HepG2 (cell line): Measurements from ENCODE around the gene SLC26A3. TPM values are rescaled to one million over a fixed set of nuclear protein-coding genes. Genes with fewer than 3 reads are reported as not detected.

ENCODE experiments used
- CC2D1A ChIP-seq: sonication (generic); formaldehyde crosslinking; IDR thresholded peaks from 2 replicates; pipeline ENCODE4 v1.8.1; 2023; ENCODE audit warnings: mild to moderate bottlenecking, missing genetic modification reagents
- CHD2 ChIP-seq: IDR thresholded peaks from 2 replicates; pipeline ENCODE4 v1.6.1; 2011; ENCODE audit warnings: low read depth, low read length, improper control_type of control experiment
- CREBL2 ChIP-seq: sonication (generic); formaldehyde crosslinking; IDR thresholded peaks from 2 replicates; pipeline ENCODE4 v1.8.1; 2023; ENCODE audit warnings: missing genetic modification reagents, mild to moderate bottlenecking, borderline replicate concordance
- FIP1L1 ChIP-seq: fragments of 200-400 bp; formaldehyde crosslinking; IDR thresholded peaks from 2 replicates; pipeline ENCODE4 v1.6.1; 2018; ENCODE audit warnings: low read depth, mild to moderate bottlenecking, low read length, moderate library complexity, borderline replicate concordance; ENCODE audit not compliant: insufficient read depth
- FOXK2 ChIP-seq: fragments of 450-650 bp; IDR thresholded peaks from 2 replicates; pipeline ENCODE4 v1.6.1; 2016
- GZF1 ChIP-seq: sonication (generic); formaldehyde crosslinking; IDR thresholded peaks from 2 replicates; pipeline ENCODE4 v1.5.1; 2020; ENCODE audit warnings: mild to moderate bottlenecking, missing genetic modification reagents
- HIC2 ChIP-seq: sonication (generic); formaldehyde crosslinking; IDR thresholded peaks from 2 replicates; pipeline ENCODE4 v1.9.0; 2022; ENCODE audit warnings: low read depth, missing genetic modification reagents
- NBN ChIP-seq: fragments of 450-650 bp; conservative IDR thresholded peaks from 2 replicates; pipeline ENCODE4 v1.6.1; 2017
- NCOR1 ChIP-seq: fragments of 200-600 bp; sonication (generic); IDR thresholded peaks from 2 replicates; pipeline ENCODE4 v1.7.0; 2017; ENCODE audit warnings: antibody characterized with exemption, low read length, borderline replicate concordance
- RNF2 ChIP-seq: fragments of 450-650 bp; conservative IDR thresholded peaks from 2 replicates; pipeline ENCODE4 v1.6.1; 2016; ENCODE audit warnings: low read depth
- RNF219 ChIP-seq: sonication (generic); formaldehyde crosslinking; IDR thresholded peaks from 2 replicates; pipeline ENCODE4 v1.5.0; 2020; ENCODE audit warnings: mild to moderate bottlenecking, missing genetic modification reagents
- SKI ChIP-seq: fragments of 450-650 bp; IDR thresholded peaks from one replicate; pipeline ENCODE4 v1.6.1; 2018; ENCODE audit warnings: mild to moderate bottlenecking; ENCODE audit not compliant: partially characterized antibody
- ZBTB4 ChIP-seq: sonication (generic); formaldehyde crosslinking; IDR thresholded peaks from 2 replicates; pipeline ENCODE4 v1.4.0; 2020; ENCODE audit warnings: missing genetic modification reagents, mild to moderate bottlenecking, borderline replicate concordance
- ZNF274 ChIP-seq: sonication (generic); formaldehyde crosslinking; IDR thresholded peaks from 2 replicates; pipeline ENCODE4 v1.5.1; 2020; ENCODE audit warnings: mild to moderate bottlenecking, missing genetic modification reagents
- ZNF362 ChIP-seq: sonication (generic); formaldehyde crosslinking; IDR thresholded peaks from 2 replicates; pipeline ENCODE4 v1.4.0; 2020; ENCODE audit warnings: missing genetic modification reagents, mild to moderate bottlenecking, borderline replicate concordance
- ZNF639 ChIP-seq: conservative IDR thresholded peaks from 2 replicates; pipeline ENCODE4 v1.6.1; 2018; ENCODE audit warnings: missing genetic modification reagents
- ZNF672 ChIP-seq: sonication (generic); formaldehyde crosslinking; IDR thresholded peaks from 2 replicates; pipeline ENCODE4 v1.8.1; 2022; ENCODE audit warnings: missing genetic modification reagents
- ZNF720 ChIP-seq: sonication (generic); formaldehyde crosslinking; IDR thresholded peaks from 2 replicates; pipeline ENCODE4 v1.4.0; 2020; ENCODE audit warnings: missing genetic modification reagents
- ZNF781 ChIP-seq: sonication (generic); formaldehyde crosslinking; IDR thresholded peaks from 2 replicates; pipeline ENCODE4 v1.5.1; 2020; ENCODE audit warnings: borderline replicate concordance, mild to moderate bottlenecking, missing genetic modification reagents; ENCODE audit errors: not compliant biosample characterization
- polyA plus RNA-seq, 8 experiments: library from polyadenylated mRNA; depleted of rRNA in 3 of 8; stranded (reverse) in 7 of 8; unstranded in 1 of 8; fragments of >200 nt; fragmentation: Illumina TruSeq in 4 of 8; extraction: Trizol in 4 of 8; gene quantifications; 2 replicates each; pipeline versions ENCODE4 v1.2.1 to v1.2.3, GENCODE V29; 2011 to 2016; ENCODE audit warnings: low read depth in 4 of 8, missing spikeins in 1 of 8, mixed read lengths in 1 of 8; ENCODE audit not compliant: insufficient read depth in 1 of 8
- total RNA-seq, 5 experiments: library from RNA; depleted of rRNA; stranded (reverse); fragments of >200 nt; fragmentation: Illumina TruSeq; extraction: Trizol; gene quantifications; 2 replicates each; pipeline ENCODE4 v1.2.3, GENCODE V29; 2016; ENCODE audit warnings: low read depth in 1 of 5

The SLC26A3 gene
- total and polyA plus RNA-seq, 2 of the 13 experiments (the other 11 are each of a cell fraction or from before 2014, with no cell fraction given): 0.11 to 0.30 TPM

- no peak for TF ChIP-seq CC2D1A (CRISPR knock-in tag)
- no peak for TF ChIP-seq FIP1L1
- TF ChIP-seq ZNF362 (CRISPR knock-in tag): no peak
- TF ChIP-seq ZNF720 (CRISPR knock-in tag): no peak
- TF ChIP-seq HIC2 (CRISPR knock-in tag): no peak; the same call in 1 of the 2 replicates
- TF ChIP-seq CHD2: no peak
- no peak for TF ChIP-seq SKI
- no peak for TF ChIP-seq NBN
- TF ChIP-seq GZF1 (CRISPR knock-in tag): peak; percentile 73
- 0 out of 2 replicates have a peak, but pooled peaks have one; percentile 14 for TF ChIP-seq RNF2
- TF ChIP-seq ZNF781 (CRISPR knock-in tag): no peak
- TF ChIP-seq RNF219 (CRISPR knock-in tag): no peak
- no peak for TF ChIP-seq ZNF639 (CRISPR knock-in tag)
- TF ChIP-seq NCOR1: no peak
- TF ChIP-seq CREBL2 (CRISPR knock-in tag): no peak; the same call in 1 of the 2 replicates
- peak; percentile 54; the same call in 1 of the 2 replicates for TF ChIP-seq ZNF274 (CRISPR knock-in tag)
- TF ChIP-seq ZBTB4: 0 out of 2 replicates have a peak, but pooled peaks have one; percentile 13
- TF ChIP-seq ZNF672 (CRISPR knock-in tag): no peak
- TF ChIP-seq FOXK2: peak; percentile 97
Observed at GRCh38 chr7:107743567-107744344, 59.3 kb downstream of the SLC26A3 start, which contains the start of gene CBLL1 (continued).
